ENCODE results near the gene GAK.

The GAK gene

GRCh38 chr4:833156-833555, 99.0 kb downstream of the GAK start:
- Histone ChIP-seq H3K9ac (ENCODE audit: low read length in 2 of 2) (no peak overlapping the region), H3K27me3 (ENCODE audit: control insufficient read depth in 1 of 2, insufficient read depth in 2 of 2, low read length in 2 of 2) (peaks cover 14 to 16% of the 10 kb centered on the region in 2 donors), H3K4me1 (ENCODE audit: control insufficient read depth, insufficient read depth, low read length) (no peaks in the 10 kb centered on the region), H3K9me3 (ENCODE audit: control insufficient read depth in 2 of 2, low read length in 2 of 2) (peaks cover 4 to 29% of the 10 kb centered on the region in 2 donors), H3K4me3 (ENCODE audit: low read length in 2 of 2) (no peak overlapping the region), H3K36me3 (ENCODE audit: control insufficient read depth in 2 of 2, insufficient read depth in 2 of 2, low read length in 2 of 2) (no peaks in the 10 kb centered on the region), H3K27ac (ENCODE audit: low read length) (no peak overlapping the region)

- no peak overlapping the region for H3K9ac ChIP-seq (ENCODE audit: low read length in 2 of 2)
- no peaks in the 10 kb centered on the region for H3K4me1 ChIP-seq (ENCODE audit: control insufficient read depth, insufficient read depth, low read length)
- H3K9me3 ChIP-seq (ENCODE audit: control insufficient read depth in 2 of 2, low read length in 2 of 2), result peaks cover 0 to 23% of the 10 kb centered on the region in 2 donors
- no peaks in the 10 kb centered on the region for H3K36me3 ChIP-seq (ENCODE audit: control insufficient read depth in 2 of 2, insufficient read depth in 2 of 2, low read length in 2 of 2)
- H3K4me3 ChIP-seq (ENCODE audit: low read length in 2 of 2), result no peak overlapping the region
- H3K27ac ChIP-seq (ENCODE audit: low read length), result no peak overlapping the region
- H3K27me3 ChIP-seq (ENCODE audit: control insufficient read depth in 1 of 2, insufficient read depth in 2 of 2, low read length in 2 of 2), result peaks cover 20 to 22% of the 10 kb centered on the region in 2 donors
Observed at GRCh38 chr4:832536-832935, 99.6 kb downstream of the GAK start.

DNA sequence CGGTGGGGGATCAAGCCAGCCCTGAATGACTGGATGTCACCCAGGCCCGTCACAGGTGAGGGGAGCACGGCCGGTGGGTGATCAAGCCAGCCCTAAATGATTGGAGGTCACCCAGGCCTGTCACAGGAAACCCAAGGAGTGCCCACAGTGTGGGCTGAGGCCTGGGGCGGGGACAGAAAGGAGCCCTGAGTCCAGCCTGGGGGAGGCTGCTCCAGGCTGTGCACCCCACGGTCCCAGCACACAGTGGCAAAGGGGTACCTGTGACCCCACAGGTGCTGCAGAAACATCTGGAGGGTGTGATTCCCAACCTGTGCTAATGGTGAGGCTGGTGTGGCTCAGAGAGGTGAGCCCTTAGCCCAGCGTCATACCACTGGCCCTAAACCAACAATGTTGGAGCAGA, 100.0 kb downstream of the GAK start:
- Histone ChIP-seq H3K27me3 (ENCODE audit: control insufficient read depth in 1 of 2, insufficient read depth in 2 of 2, low read length in 2 of 2) (peaks cover 24 to 27% of the 10 kb centered on the region in 2 donors), H3K4me3 (ENCODE audit: low read length in 2 of 2) (no peak overlapping the region), H3K9me3 (ENCODE audit: control insufficient read depth in 2 of 2, low read length in 2 of 2) (peaks cover 0 to 19% of the 10 kb centered on the region in 2 donors), H3K9ac (ENCODE audit: low read length in 2 of 2) (no peak overlapping the region), H3K36me3 (ENCODE audit: control insufficient read depth in 2 of 2, insufficient read depth in 2 of 2, low read length in 2 of 2) (no peaks in the 10 kb centered on the region), H3K27ac (ENCODE audit: low read length) (no peak overlapping the region), H3K4me1 (ENCODE audit: control insufficient read depth, insufficient read depth, low read length) (no peaks in the 10 kb centered on the region)

GRCh38 chr4:831483-831805, 100.7 kb downstream of the GAK start:
- no peaks in the 10 kb centered on the region for H3K36me3 ChIP-seq (ENCODE audit: control insufficient read depth in 2 of 2, insufficient read depth in 2 of 2, low read length in 2 of 2)
- peaks cover 24 to 31% of the 10 kb centered on the region in 2 donors for H3K27me3 ChIP-seq (ENCODE audit: control insufficient read depth in 1 of 2, insufficient read depth in 2 of 2, low read length in 2 of 2)
- no peak overlapping the region for H3K9ac ChIP-seq (ENCODE audit: low read length in 2 of 2)
- H3K4me3 ChIP-seq (ENCODE audit: low read length in 2 of 2), result no peak overlapping the region
- H3K4me1 ChIP-seq (ENCODE audit: control insufficient read depth, insufficient read depth, low read length), result peaks cover 3% of the 10 kb centered on the region
- H3K27ac ChIP-seq (ENCODE audit: low read length), result no peak overlapping the region
- H3K9me3 ChIP-seq (ENCODE audit: control insufficient read depth in 2 of 2, low read length in 2 of 2), result peaks cover 0 to 16% of the 10 kb centered on the region in 2 donors

- Histone ChIP-seq H3K4me3 (ENCODE audit: low read length in 2 of 2) (no peak overlapping the region), H3K27ac (ENCODE audit: low read length) (no peak overlapping the region), H3K36me3 (ENCODE audit: control insufficient read depth in 2 of 2, insufficient read depth in 2 of 2, low read length in 2 of 2) (no peaks in the 10 kb centered on the region), H3K27me3 (ENCODE audit: control insufficient read depth in 1 of 2, insufficient read depth in 2 of 2, low read length in 2 of 2) (peaks cover 24 to 31% of the 10 kb centered on the region in 2 donors), H3K9me3 (ENCODE audit: control insufficient read depth in 2 of 2, low read length in 2 of 2) (peaks cover 0 to 16% of the 10 kb centered on the region in 2 donors), H3K9ac (ENCODE audit: low read length in 2 of 2) (no peak overlapping the region), H3K4me1 (ENCODE audit: control insufficient read depth, insufficient read depth, low read length) (peaks cover 3% of the 10 kb centered on the region)
Observed at GRCh38 chr4:830601-831482, 101.3 kb downstream of the GAK start.

DNA sequence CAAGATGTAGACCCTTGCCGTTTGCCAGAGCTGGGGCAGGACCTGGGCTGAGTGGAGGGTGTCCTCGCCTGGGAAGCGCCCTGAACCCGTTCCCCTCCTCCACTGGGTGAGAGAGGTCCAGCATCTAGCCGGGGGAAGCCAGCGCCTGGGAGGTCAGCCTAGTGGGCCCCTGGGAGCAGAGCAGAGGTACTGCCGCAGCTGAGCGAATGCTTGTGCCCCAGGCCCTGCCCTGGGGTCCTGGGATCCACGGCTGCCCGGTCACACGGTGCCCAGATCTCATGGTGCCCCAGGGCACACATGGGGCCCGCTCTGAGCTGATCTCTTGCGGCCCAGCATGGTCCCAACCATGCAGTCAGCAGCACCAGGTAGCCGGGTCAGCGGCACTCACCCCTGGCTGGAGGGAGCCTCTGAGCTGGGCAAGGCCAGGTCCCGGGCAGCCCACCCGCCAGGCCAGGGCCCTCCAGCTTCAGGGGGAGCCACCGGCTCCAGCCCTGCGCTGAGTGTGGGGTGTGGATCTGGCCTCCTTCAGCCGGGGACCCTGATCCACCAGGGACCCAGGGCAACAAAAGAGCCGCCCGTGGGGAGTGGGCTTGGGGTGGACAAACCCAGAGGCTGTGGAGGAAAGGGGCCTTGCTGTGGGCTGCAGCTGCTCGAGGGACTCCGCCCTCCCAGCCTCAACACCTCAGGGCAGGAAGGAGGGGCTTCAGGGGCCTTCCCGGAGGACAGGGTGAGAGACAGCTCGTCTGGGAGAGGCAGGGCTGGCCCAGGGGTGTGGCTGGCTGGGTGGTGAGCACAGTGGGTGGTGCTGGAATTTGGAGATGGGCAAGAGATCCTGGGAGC, 102.1 kb downstream of the GAK start:
- Histone ChIP-seq H3K9ac (ENCODE audit: low read length in 2 of 2) (no peak overlapping the region), H3K4me1 (ENCODE audit: control insufficient read depth, insufficient read depth, low read length) (peaks cover 6% of the 10 kb centered on the region), H3K4me3 (ENCODE audit: low read length in 2 of 2) (no peak overlapping the region), H3K27me3 (ENCODE audit: control insufficient read depth in 1 of 2, insufficient read depth in 2 of 2, low read length in 2 of 2) (peaks cover 24 to 35% of the 10 kb centered on the region in 2 donors), H3K36me3 (ENCODE audit: control insufficient read depth in 2 of 2, insufficient read depth in 2 of 2, low read length in 2 of 2) (no peaks in the 10 kb centered on the region), H3K27ac (ENCODE audit: low read length) (no peak overlapping the region), H3K9me3 (ENCODE audit: control insufficient read depth in 2 of 2, low read length in 2 of 2) (peaks cover 0 to 16% of the 10 kb centered on the region in 2 donors)

DNA sequence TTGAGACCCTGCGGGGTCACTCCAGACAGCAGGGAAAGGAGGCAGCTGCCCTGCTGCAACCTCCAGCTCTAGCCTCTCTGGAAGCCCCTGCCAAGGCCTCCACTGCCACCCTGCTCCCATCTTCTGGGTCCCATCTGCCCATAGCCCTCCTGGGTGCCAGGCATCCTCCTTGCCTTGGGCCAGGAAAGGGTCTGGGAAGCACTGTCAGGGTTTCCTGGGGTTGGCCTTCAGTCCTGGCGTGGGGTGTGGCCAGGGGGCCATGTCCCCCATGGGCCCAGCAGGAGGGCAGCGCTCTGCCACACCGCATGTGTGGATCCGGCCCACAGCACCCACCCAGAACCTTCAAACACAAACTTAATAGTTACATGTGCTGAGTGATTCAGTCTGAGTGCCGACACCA, 102.8 kb downstream of the GAK start:
- H3K27ac ChIP-seq (ENCODE audit: low read length), result no peak overlapping the region
- no peak overlapping the region for H3K4me3 ChIP-seq (ENCODE audit: low read length in 2 of 2)
- H3K27me3 ChIP-seq (ENCODE audit: control insufficient read depth in 1 of 2, insufficient read depth in 2 of 2, low read length in 2 of 2), result peaks cover 30 to 42% of the 10 kb centered on the region in 2 donors
- peaks cover 6% of the 10 kb centered on the region for H3K4me1 ChIP-seq (ENCODE audit: control insufficient read depth, insufficient read depth, low read length)
- no peak overlapping the region for H3K9ac ChIP-seq (ENCODE audit: low read length in 2 of 2)
- H3K36me3 ChIP-seq (ENCODE audit: control insufficient read depth in 2 of 2, insufficient read depth in 2 of 2, low read length in 2 of 2), result no peaks in the 10 kb centered on the region
- H3K9me3 ChIP-seq (ENCODE audit: control insufficient read depth in 2 of 2, low read length in 2 of 2), result peaks cover 0 to 16% of the 10 kb centered on the region in 2 donors

GRCh38 chr4:828641-829271, 103.4 kb downstream of the GAK start:
- Histone ChIP-seq H3K9ac (ENCODE audit: low read length in 2 of 2) (no peak overlapping the region), H3K27ac (ENCODE audit: low read length) (no peak overlapping the region), H3K4me3 (ENCODE audit: low read length in 2 of 2) (no peak overlapping the region), H3K9me3 (ENCODE audit: control insufficient read depth in 2 of 2, low read length in 2 of 2) (peaks cover 0 to 16% of the 10 kb centered on the region in 2 donors), H3K36me3 (ENCODE audit: control insufficient read depth in 2 of 2, insufficient read depth in 2 of 2, low read length in 2 of 2) (no peaks in the 10 kb centered on the region), H3K27me3 (ENCODE audit: control insufficient read depth in 1 of 2, insufficient read depth in 2 of 2, low read length in 2 of 2) (peaks cover 34 to 48% of the 10 kb centered on the region in 2 donors), H3K4me1 (ENCODE audit: control insufficient read depth, insufficient read depth, low read length) (peaks cover 6% of the 10 kb centered on the region)

DNA sequence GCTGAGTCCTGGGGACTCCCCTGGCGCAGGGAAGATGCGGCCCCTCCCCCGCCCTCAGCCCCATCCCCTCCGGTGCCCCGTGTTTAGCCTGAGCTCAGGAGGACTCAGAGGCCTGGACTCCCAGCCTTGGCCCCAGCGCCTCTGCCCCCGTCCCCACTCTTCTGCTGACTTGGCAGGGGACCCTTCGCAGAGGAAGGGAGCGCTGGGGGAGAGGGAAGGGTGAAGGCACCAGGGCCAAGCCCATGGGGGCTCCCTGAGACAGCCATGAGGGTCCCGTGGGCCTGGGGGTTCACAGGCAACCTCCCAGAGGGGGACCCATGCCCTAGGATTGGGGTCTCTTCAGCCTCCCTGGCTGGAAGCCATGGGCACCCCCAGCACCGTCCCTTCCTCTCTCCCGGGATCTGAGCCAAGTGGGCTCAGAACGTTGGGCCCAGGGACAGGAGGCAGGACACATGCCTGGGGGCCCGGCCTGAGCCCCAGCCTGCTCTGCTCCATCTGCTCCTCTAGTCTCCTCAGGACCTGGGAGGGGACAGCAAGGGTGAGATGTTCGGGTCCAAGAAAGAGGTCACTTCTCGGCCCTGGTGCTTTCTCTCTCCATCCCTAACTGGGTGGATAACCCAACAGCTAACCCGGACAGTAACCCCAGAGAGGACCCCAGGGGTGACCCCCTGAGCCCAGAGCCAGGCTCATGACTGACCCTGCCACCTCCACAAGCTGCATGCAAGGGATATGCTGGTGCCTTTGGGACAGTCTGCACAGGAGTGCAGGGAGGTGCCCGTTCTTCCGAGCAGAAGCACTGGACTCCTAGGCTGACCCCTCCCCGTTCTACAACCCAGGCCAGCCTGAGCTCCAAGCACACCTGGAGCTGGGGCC, 104.7 kb downstream of the GAK start:
- no peaks in the 10 kb centered on the region for H3K36me3 ChIP-seq (ENCODE audit: control insufficient read depth in 2 of 2, insufficient read depth in 2 of 2, low read length in 2 of 2)
- H3K9me3 ChIP-seq (ENCODE audit: control insufficient read depth in 2 of 2, low read length in 2 of 2), result peaks cover 0 to 16% of the 10 kb centered on the region in 2 donors
- H3K27me3 ChIP-seq (ENCODE audit: control insufficient read depth in 1 of 2, insufficient read depth in 2 of 2, low read length in 2 of 2), result peaks cover 38 to 56% of the 10 kb centered on the region in 2 donors
- no peak overlapping the region for H3K9ac ChIP-seq (ENCODE audit: low read length in 2 of 2)
- H3K4me3 ChIP-seq (ENCODE audit: low read length in 2 of 2), result no peak overlapping the region
- H3K27ac ChIP-seq (ENCODE audit: low read length), result no peak overlapping the region
- H3K4me1 ChIP-seq (ENCODE audit: control insufficient read depth, insufficient read depth, low read length), result peaks cover 6% of the 10 kb centered on the region
